HG03442 (cell line): ENCODE measurements around the gene CMTM4.
A peak's percentile ranks its signal among the peaks of the same experiment; 100 is the strongest.
"Not testable (repeated sequence)": the region's sequence is repeated elsewhere in the genome, so short reads cannot be mapped to it uniquely, and the experiment has no call there.

Experiments used
- ATAC-seq: cut with Tn5 transposase; IDR thresholded peaks from one replicate; pipeline ENCODE4 v1.9.1; 2021; ENCODE audit warnings: mild to moderate bottlenecking, moderate library complexity; ENCODE audit not compliant: unreplicated experiment

The CMTM4 gene

GRCh38 chr16:66596986-66597848 is 99.3 kb downstream of the CMTM4 start:
- ATAC-seq = no peak

- ATAC-seq = not testable (repeated sequence)
These were observed 100.0 kb downstream of the CMTM4 start for GRCh38 chr16:66596559-66596958.

GRCh38 chr16:66594739-66595138 is 101.8 kb downstream of the CMTM4 start:
- ATAC-seq = no peak

GRCh38 chr16:66592814-66593213 is 103.7 kb downstream of the CMTM4 start:
- no peak for ATAC-seq

GRCh38 chr16:66592241-66592640 is 104.3 kb downstream of the CMTM4 start:
- no peak for ATAC-seq

- no peak for ATAC-seq
These were observed 105.5 kb downstream of the CMTM4 start for GRCh38 chr16:66591018-66591417.

GRCh38 chr16:66590322-66590721 is 106.2 kb downstream of the CMTM4 start:
- ATAC-seq = peak; percentile 56

- peak; percentile 71 for ATAC-seq
These were observed 107.4 kb downstream of the CMTM4 start for GRCh38 chr16:66588981-66589713.

GRCh38 chr16:66587881-66588600 is 108.5 kb downstream of the CMTM4 start:
- ATAC-seq = no peak

- no peak for ATAC-seq
These were observed 110.9 kb downstream of the CMTM4 start for GRCh38 chr16:66585481-66586239.

GRCh38 chr16:66581246-66581952 is 115.1 kb downstream of the CMTM4 start:
- ATAC-seq = no peak

GRCh38 chr16:66580605-66581209 is 115.8 kb downstream of the CMTM4 start:
- ATAC-seq = no peak

- no peak for ATAC-seq
These were observed 117.7 kb downstream of the CMTM4 start, which contains the start of gene CMTM2 for GRCh38 chr16:66578651-66579531. CMTM2 (plus strand) TSS chr16:66579463; CDS start chr16:66579608, 145 bp downstream.

GRCh38 chr16:66576296-66576695 is 120.2 kb downstream of the CMTM4 start:
- ATAC-seq = no peak

- no peak for ATAC-seq
These were observed 121.5 kb downstream of the CMTM4 start for GRCh38 chr16:66575060-66575459.

- no peak for ATAC-seq
These were observed 122.0 kb downstream of the CMTM4 start for GRCh38 chr16:66574531-66574930.

GRCh38 chr16:66574081-66574480 is 122.5 kb downstream of the CMTM4 start:
- no peak for ATAC-seq

- no peak for ATAC-seq
These were observed 124.2 kb downstream of the CMTM4 start for GRCh38 chr16:66572356-66572755.
